ENCODE measurements around the gene KCNQ5. TPM values are rescaled to one million over a fixed set of nuclear protein-coding genes. Genes with fewer than 3 reads are reported as not detected.

Gene KCNQ5
- total and polyA plus RNA-seq, 8 donors: 1.7 to 4.5 (median 2.5) TPM

DNA sequence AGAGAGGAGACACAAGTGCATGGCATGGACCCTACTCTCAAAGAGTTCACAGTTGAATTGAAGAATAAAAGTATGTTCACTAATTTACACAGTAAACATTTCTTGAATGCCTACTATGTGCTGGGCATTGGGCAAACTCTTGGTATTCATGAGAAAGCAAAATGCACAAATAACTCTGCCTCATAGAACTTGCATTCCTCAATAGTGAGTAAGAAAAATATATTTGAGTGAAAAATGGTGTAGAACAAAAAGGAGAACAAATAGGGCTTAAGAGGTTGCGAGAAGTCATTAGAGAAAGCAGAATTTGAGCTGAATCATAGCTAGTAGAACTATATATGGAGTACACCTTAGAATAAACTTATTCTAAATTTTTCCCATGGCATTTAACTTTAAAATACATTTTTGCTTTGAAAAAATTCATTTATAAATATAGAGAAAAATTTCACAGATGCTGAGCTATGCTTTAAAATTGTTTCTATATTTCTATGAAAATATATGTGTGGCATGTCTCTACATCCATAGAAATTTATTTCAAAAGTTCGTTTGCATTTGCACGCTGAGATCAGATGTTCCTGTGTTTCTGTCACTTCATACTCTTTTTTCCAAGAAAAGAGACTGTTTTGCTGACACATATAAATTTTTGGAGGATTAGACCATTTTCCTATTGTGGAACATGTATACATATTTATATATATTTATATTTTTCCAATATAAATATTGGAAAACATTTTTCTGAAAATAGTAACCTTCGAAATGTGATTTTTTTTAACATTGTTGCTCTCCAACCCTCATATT is 236.1 kb downstream of the KCNQ5 start:
- Histone ChIP-seq H3K9me3 (no peaks in the 10 kb centered on the region), H3K27ac (no peak overlapping the region), H3K4me3 (no peak overlapping the region), H3K36me3 (no peaks in the 10 kb centered on the region), H3K27me3 (no peaks in the 10 kb centered on the region), H3K4me1 (peaks cover 0 to 8% of the 10 kb centered on the region in 2 donors)
- no peak for ATAC-seq
- intact Hi-C loops (cut with DNase I): no loop called here
- TF ChIP-seq, protein P1, sequence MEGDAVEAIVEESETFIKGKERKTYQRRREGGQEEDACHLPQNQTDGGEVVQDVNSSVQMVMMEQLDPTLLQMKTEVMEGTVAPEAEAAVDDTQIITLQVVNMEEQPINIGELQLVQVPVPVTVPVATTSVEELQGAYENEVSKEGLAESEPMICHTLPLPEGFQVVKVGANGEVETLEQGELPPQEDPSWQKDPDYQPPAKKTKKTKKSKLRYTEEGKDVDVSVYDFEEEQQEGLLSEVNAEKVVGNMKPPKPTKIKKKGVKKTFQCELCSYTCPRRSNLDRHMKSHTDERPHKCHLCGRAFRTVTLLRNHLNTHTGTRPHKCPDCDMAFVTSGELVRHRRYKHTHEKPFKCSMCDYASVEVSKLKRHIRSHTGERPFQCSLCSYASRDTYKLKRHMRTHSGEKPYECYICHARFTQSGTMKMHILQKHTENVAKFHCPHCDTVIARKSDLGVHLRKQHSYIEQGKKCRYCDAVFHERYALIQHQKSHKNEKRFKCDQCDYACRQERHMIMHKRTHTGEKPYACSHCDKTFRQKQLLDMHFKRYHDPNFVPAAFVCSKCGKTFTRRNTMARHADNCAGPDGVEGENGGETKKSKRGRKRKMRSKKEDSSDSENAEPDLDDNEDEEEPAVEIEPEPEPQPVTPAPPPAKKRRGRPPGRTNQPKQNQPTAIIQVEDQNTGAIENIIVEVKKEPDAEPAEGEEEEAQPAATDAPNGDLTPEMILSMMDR (IDR thresholded peaks at IDR 0.05): no peak
- no peak for DNase-seq

DNA sequence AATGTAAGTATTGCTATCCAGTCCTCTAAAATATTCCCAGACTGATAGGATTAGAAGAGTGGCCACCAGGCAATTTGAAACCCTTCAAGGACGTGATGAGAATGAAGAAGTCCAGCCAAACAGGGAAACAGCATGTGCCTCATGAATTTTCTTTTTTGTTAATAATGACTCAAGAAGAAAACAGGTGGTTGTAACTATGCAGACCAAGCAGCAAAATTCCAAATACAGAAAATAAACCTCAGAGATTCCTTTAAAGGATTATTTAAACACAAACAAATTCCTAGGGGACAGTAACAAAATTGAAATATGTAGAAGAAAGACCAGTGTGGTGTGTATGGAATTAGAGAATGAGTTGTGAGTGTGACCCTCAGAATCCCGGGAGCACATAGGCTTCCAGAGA is 239.2 kb downstream of the KCNQ5 start:
- Histone ChIP-seq H3K9me3 (no peaks in the 10 kb centered on the region), H3K4me1 (peaks cover 8 to 9% of the 10 kb centered on the region in 2 donors), H3K36me3 (no peaks in the 10 kb centered on the region), H3K27ac (no peak overlapping the region), H3K4me3 (no peak overlapping the region), H3K27me3 (no peaks in the 10 kb centered on the region)
- intact Hi-C loops (cut with DNase I): no loop called here
- ATAC-seq (no peak), DNase-seq (no peak)
- TF ChIP-seq, protein P1 (IDR thresholded peaks at IDR 0.05): no peak

DNA sequence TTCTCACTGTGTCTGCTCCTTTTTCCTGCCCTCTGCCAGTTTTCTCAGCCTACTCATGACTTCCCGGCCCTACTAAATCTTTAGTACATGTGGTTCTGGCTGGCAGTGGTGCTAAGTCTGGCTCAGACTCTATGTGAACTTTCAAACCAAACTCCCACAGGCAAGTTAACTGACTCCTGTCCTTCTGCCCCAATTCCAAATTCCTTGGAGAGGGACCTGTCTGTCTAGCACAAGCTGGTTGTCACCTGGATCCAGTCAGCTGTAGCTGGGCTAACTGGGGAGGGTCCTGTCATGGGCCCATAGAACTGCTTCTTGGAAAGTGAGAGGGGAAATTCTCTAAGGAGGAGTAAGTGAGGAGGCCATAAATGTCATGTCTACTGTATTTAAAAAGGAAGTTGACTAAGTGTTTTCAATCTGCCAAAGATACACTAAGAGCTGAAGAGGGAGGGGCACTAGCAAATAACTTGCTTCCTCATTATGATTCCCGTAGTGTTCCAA is 240.1 kb downstream of the KCNQ5 start:
- intact Hi-C loops (cut with DNase I): no loop called here
- TF ChIP-seq, protein P1 (IDR thresholded peaks at IDR 0.05): no peak
- ATAC-seq (peak; percentile 62), DNase-seq (no peak)
- no peak overlapping the region for H3K4me3 ChIP-seq
- H3K9me3 ChIP-seq: no peaks in the 10 kb centered on the region
- no peaks in the 10 kb centered on the region for H3K27me3 ChIP-seq
- peaks cover 8 to 9% of the 10 kb centered on the region in 2 donors for H3K4me1 ChIP-seq
- H3K36me3 ChIP-seq: no peaks in the 10 kb centered on the region
- no peak overlapping the region for H3K27ac ChIP-seq

DNA sequence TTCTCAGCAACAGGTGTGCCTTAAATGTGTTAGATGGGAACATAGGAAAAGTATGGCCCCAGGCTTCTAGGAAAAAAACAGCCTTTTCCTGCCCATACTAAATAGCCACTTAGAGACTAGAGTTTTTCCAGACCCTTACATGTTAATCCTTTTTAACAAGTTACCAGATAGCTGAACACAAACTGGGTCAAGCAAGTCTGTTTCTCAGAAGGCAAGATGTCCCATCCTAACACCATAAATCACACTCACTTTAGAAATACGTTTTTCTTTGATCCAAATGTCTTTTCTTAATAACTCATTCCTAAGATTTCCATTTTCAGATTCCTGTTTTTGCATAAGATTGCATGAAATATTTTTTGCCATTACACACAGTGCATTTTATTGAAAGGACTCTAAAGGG is 241.3 kb downstream of the KCNQ5 start:
- Histone ChIP-seq H3K36me3 (no peaks in the 10 kb centered on the region), H3K4me1 (peaks cover 8 to 9% of the 10 kb centered on the region in 2 donors), H3K27me3 (no peaks in the 10 kb centered on the region), H3K27ac (no peak overlapping the region), H3K4me3 (no peak overlapping the region), H3K9me3 (no peaks in the 10 kb centered on the region)
- no peak for DNase-seq
- ATAC-seq: no peak
- TF ChIP-seq, protein P1 (IDR thresholded peaks at IDR 0.05): no peak
- intact Hi-C loops (cut with DNase I): no loop called here

DNA sequence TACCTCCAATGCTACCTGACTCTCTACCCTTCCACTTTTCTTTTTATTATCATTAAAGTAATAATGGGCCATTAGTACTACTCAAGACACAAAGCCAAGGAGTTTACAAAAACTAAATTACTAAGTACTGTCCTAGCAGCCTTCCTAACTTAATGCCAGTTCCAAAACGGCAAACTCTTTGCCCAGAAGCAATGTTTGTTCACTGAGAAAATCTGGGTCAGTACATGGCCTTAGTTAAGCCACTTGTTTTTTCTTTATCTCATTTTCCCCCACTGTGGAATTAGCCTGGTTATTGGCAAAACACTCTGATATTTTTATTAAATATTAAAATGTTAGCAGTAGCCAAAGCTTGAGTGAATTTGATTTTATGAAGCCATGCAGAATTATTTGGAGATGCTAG is 242.4 kb downstream of the KCNQ5 start:
- intact Hi-C loops (cut with DNase I): no loop called here
- Histone ChIP-seq H3K27ac (no peak overlapping the region), H3K4me3 (no peak overlapping the region), H3K9me3 (no peaks in the 10 kb centered on the region), H3K4me1 (peaks cover 8 to 9% of the 10 kb centered on the region in 2 donors), H3K27me3 (no peaks in the 10 kb centered on the region), H3K36me3 (no peaks in the 10 kb centered on the region)
- peak; percentile 13 for ATAC-seq
- TF ChIP-seq, protein P1 (IDR thresholded peaks at IDR 0.05): no peak
- no peak for DNase-seq

Data from left lung (tissue), 10 donors.